ENCODE data around the gene CAPZA1. TPM values are rescaled to one million over a fixed set of nuclear protein-coding genes. Genes with fewer than 3 reads are reported as not detected.

Gene CAPZA1
- total and polyA plus RNA-seq, 2 donors (not counting 3 experiments of a cell fraction or from before 2014, with no cell fraction given), result 77.1 to 183 TPM

DNA sequence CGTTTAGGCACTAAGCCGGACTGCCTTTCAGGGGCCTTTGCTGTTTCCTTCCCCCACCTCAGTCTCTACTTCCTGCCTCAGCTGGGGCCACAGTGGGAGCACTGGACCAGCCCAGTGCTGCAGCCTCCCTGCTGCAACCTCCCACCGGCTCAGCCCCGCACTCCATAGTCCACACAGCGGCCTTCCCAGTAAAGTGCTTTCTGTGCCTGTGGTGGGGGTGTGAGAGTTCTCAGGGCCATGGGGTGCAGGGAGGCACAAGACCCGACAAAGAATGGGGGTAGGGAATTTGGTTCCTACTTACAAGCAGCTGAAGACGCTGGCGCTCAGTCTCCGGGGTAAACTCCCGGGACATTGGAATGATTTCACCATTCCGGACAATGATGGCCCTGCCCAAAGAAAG, 92.0 kb downstream of the CAPZA1 start:
- Histone ChIP-seq H3K9ac (replicated peaks; ENCODE audit: extremely low read depth, insufficient read depth, low read length) (no peak overlapping the region), H3K36me3 (ENCODE audit: control insufficient read depth in 2 of 2, extremely low read depth in 1 of 2, insufficient read depth in 2 of 2, low read length in 2 of 2) (no peaks in the 10 kb centered on the region), H3K9me3 (replicated peaks; ENCODE audit: control insufficient read depth, insufficient read depth, low read length) (no peaks in the 10 kb centered on the region), H3K27me3 (ENCODE audit: control insufficient read depth in 2 of 2, insufficient read depth in 2 of 2, low read length in 2 of 2) (no peaks in the 10 kb centered on the region), H3K9me1 (replicated peaks; ENCODE audit: control insufficient read depth, extremely low read depth, insufficient read depth, low read length) (no peaks in the 10 kb centered on the region), H4K20me1 (replicated peaks; ENCODE audit: control insufficient read depth, extremely low read depth, insufficient read depth, low read length) (no peaks in the 10 kb centered on the region), H2AFZ (ENCODE audit: low read depth, low read length) (no peak overlapping the region), H3K27ac (ENCODE audit: insufficient read depth, low read depth, low read length) (no peak overlapping the region), H3K79me2 (ENCODE audit: control insufficient read depth, insufficient read depth, low read length) (peaks cover 3% of the 10 kb centered on the region), H3K4me3 (replicated peaks in 1 of 3; ENCODE audit: insufficient read depth in 1 of 3, low read depth in 1 of 3, low read length in 3 of 3) (no peak overlapping the region), H3K4me1 (ENCODE audit: control insufficient read depth, extremely low read depth, insufficient read depth, low read length) (peaks cover 15% of the 10 kb centered on the region), H3K4me2 (ENCODE audit: insufficient read depth, low read length) (no peak overlapping the region)
- TF ChIP-seq GATA2 (IDR thresholded peaks at IDR 0.05; ENCODE audit: insufficient read depth, insufficient read length, low read depth, low read length) (no peak), MYC (IDR thresholded peaks at IDR 0.05; ENCODE audit: low read depth, low read length) (no peak), JUN (IDR thresholded peaks at IDR 0.05; ENCODE audit: borderline replicate concordance, insufficient read depth, insufficient read length, low read depth) (no peak), POLR2A (IDR thresholded peaks at IDR 0.05; ENCODE audit: low read depth, low read length) (no peak), FOS (IDR thresholded peaks at IDR 0.05; ENCODE audit: borderline replicate concordance, insufficient read depth, low read length) (no peak), POLR2AphosphoS5 (IDR thresholded peaks at IDR 0.05; ENCODE audit: insufficient read depth, low read depth, low read length) (no peak), EZH2 (IDR thresholded peaks at IDR 0.05; ENCODE audit: borderline replicate concordance, low read depth, low read length, severe bottlenecking) (no peak)
- TF ChIP-seq, protein P1, sequence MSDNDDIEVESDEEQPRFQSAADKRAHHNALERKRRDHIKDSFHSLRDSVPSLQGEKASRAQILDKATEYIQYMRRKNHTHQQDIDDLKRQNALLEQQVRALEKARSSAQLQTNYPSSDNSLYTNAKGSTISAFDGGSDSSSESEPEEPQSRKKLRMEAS (IDR thresholded peaks at IDR 0.05; ENCODE audit: insufficient read depth, insufficient read length), result no peak
- TF ChIP-seq, protein P2, sequence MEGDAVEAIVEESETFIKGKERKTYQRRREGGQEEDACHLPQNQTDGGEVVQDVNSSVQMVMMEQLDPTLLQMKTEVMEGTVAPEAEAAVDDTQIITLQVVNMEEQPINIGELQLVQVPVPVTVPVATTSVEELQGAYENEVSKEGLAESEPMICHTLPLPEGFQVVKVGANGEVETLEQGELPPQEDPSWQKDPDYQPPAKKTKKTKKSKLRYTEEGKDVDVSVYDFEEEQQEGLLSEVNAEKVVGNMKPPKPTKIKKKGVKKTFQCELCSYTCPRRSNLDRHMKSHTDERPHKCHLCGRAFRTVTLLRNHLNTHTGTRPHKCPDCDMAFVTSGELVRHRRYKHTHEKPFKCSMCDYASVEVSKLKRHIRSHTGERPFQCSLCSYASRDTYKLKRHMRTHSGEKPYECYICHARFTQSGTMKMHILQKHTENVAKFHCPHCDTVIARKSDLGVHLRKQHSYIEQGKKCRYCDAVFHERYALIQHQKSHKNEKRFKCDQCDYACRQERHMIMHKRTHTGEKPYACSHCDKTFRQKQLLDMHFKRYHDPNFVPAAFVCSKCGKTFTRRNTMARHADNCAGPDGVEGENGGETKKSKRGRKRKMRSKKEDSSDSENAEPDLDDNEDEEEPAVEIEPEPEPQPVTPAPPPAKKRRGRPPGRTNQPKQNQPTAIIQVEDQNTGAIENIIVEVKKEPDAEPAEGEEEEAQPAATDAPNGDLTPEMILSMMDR (IDR thresholded peaks at IDR 0.05; ENCODE audit: extremely low read depth in 1 of 2, insufficient read depth in 1 of 2, low read depth in 1 of 2, low read length in 2 of 2), result no peak
- dilution Hi-C loops (cut with MboI; ENCODE audit: extremely low pct_ligation_motif_present, low sequenced_read_pairs), result no loop called here
- CTCF ChIA-PET, result no interaction called here
- FAIRE-seq (no peak), DNase-seq (ENCODE audit: low read depth, low spot score) (no peak)
- intact Hi-C loops (cut with micrococcal nuclease), result loop anchor here (5.0 to 10.0 kb wide), 2 partner anchors 414 to 1193 kb away; partner anchors contain the start of genes AP4B1 and DCLRE1B
- POLR2A ChIA-PET, result interaction anchor here (0.6 kb wide), 1 partner anchor 224 kb away, joined by 5 read pairs; no protein-coding TSS in a partner anchor
- BruUV-seq (replicated peaks), result no TSS peak

Data from endothelial cell of umbilical vein (primary cell).